ENCODE results near the gene CAVIN2.

The CAVIN2 gene

DNA sequence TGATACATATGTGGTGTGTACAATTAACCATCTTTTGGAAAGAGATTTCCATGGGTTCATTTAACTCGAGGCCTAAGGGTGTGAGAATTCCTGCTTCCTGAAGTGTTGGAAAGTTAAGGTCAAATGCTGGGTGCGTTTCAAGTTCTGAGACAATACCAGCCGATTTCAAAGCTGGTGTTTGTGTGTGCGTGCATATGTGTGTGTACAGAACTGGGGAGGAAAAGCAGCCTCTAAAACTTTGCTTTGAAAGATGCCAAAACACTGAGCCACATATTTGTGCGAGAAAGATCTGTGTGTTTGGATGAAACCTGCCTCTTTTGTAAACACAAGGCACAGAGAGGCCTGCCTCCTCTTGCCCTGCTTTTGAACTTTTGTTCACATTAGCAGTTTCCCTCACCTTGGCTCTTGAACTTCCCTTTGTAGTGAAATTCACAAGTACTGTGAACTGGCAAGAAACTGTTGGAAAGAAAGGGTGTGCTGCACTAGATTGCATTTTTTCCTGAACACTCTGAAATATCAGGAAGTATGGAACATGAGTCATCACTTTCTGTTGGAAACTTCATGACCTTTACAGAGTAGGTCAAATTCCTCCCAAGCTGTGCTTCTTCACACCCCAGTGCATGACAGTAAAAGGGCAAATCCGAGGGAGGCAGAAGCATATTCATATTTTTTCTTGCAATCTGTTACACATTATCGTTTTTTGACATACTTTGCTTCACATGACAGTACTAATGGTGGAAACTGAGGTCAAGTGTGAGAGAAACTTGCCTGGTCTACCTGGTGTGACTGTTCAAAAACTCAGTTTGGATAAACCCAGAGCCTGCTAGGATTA, 20.0 kb upstream of the CAVIN2 start:
- no peak overlapping the region for H3K9ac ChIP-seq

DNA sequence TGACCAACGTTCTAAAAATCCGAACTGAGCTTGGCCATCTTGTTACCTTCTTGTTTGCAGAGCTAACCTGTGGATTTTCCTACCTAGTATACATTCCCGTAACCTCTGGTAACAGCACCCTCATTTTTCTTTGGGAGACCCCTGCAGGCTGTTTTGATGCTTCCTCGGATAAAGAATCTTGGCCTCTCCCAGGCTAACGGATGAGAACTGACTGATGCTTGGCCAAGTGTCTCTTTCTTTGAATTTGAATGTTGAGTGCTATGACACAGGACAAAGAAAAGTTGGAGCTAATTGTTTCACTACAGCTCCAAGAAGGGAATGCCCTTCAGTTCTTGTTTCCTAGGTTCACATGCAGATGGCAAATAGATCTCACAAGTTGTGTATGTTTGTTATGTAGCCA, 19.3 kb upstream of the CAVIN2 start:
- TF ChIP-seq CTCF (IDR thresholded peaks at IDR 0.05), result no peak
- no peaks in the 10 kb centered on the region for H3K27me3 ChIP-seq (ENCODE audit: control insufficient read depth, insufficient read depth, low read length)
- H2AFZ ChIP-seq, result no peak overlapping the region
- peak overlapping the region; percentile 46 for H3K27ac ChIP-seq
- no peaks in the 10 kb centered on the region for H3K36me3 ChIP-seq (ENCODE audit: control insufficient read depth, insufficient read depth, low read length)
- no peak overlapping the region for H3K9ac ChIP-seq
- peaks cover 5% of the 10 kb centered on the region for H3K4me1 ChIP-seq
- no peak overlapping the region for H3K4me3 ChIP-seq (ENCODE audit: low read depth, low read length)
- no peak overlapping the region for H3K4me2 ChIP-seq (ENCODE audit: low read length)
- no peaks in the 10 kb centered on the region for H3K9me3 ChIP-seq (ENCODE audit: control insufficient read depth, low read length)
- H3K79me2 ChIP-seq, result no peaks in the 10 kb centered on the region

More for the DNA sequence above, 20.0 kb upstream of the CAVIN2 start:
- H3K79me2 ChIP-seq, result no peaks in the 10 kb centered on the region
- no peaks in the 10 kb centered on the region for H3K9me3 ChIP-seq (ENCODE audit: control insufficient read depth, low read length)
- peak overlapping the region; percentile 12 for H3K4me2 ChIP-seq (ENCODE audit: low read length)
- H3K27ac ChIP-seq, result peak overlapping the region; percentile 46
- H3K27me3 ChIP-seq (ENCODE audit: control insufficient read depth, insufficient read depth, low read length), result no peaks in the 10 kb centered on the region
- H3K4me1 ChIP-seq, result peaks cover 5% of the 10 kb centered on the region
- no peaks in the 10 kb centered on the region for H3K36me3 ChIP-seq (ENCODE audit: control insufficient read depth, insufficient read depth, low read length)
- no peak overlapping the region for H3K4me3 ChIP-seq (ENCODE audit: low read depth, low read length)
- peak overlapping the region; percentile 13 for H2AFZ ChIP-seq
- TF ChIP-seq CTCF (IDR thresholded peaks at IDR 0.05), result no peak

DNA sequence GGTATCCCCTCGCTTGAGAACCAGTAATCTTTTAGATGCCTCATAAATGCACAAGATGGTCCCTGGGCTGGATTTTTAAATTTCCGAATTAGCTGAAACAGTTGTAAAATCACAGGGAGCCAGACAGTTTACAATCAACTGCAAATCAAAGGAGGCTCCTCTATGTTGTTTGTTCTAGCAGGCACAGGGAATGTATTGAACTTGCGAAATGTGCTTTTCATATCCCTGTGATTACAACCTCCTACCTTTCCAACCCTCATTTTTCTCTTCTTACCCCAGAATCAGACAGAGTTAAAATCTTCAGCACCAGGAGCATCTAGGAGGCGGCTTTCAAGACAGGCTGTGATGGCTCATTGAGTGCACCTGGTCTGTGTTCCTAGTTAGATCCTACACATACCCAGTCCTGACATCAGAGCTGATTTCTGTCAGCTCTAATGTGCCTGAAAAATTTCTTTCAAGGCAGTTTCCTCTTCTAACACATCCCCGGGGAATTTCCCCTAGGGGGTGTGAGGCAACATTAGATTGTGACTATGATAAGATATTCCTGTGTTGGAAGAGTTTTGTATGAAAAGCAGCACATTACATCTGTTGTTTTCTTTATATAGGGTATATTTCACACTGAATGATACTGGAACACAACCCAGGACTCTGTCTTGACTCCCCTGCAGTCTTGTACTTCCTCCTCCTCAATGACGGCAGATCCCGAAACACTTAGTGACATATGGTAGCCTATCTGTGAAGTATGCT, 17.9 kb upstream of the CAVIN2 start:
- Histone ChIP-seq H3K9me3 (ENCODE audit: control insufficient read depth, low read length) (no peaks in the 10 kb centered on the region), H3K4me2 (ENCODE audit: low read length) (no peak overlapping the region), H3K36me3 (ENCODE audit: control insufficient read depth, insufficient read depth, low read length) (no peaks in the 10 kb centered on the region), H2AFZ (no peak overlapping the region), H3K79me2 (no peaks in the 10 kb centered on the region), H3K4me3 (ENCODE audit: low read depth, low read length) (no peak overlapping the region), H3K9ac (no peak overlapping the region), H3K4me1 (peaks cover 5% of the 10 kb centered on the region), H3K27ac (no peak overlapping the region), H3K27me3 (ENCODE audit: control insufficient read depth, insufficient read depth, low read length) (no peaks in the 10 kb centered on the region)
- TF ChIP-seq CTCF (IDR thresholded peaks at IDR 0.05), result no peak

GRCh38 chr2:191863988-191864387, 17.1 kb upstream of the CAVIN2 start:
- H2AFZ ChIP-seq, result no peak overlapping the region

More at GRCh38 chr2:191863988-191864387, 17.1 kb upstream of the CAVIN2 start:
- no peak for TF ChIP-seq CTCF (IDR thresholded peaks at IDR 0.05)
- no peaks in the 10 kb centered on the region for H3K79me2 ChIP-seq
- peaks cover 5% of the 10 kb centered on the region for H3K4me1 ChIP-seq
- no peak overlapping the region for H3K9ac ChIP-seq
- no peak overlapping the region for H3K27ac ChIP-seq
- no peak overlapping the region for H3K4me2 ChIP-seq (ENCODE audit: low read length)
- no peaks in the 10 kb centered on the region for H3K27me3 ChIP-seq (ENCODE audit: control insufficient read depth, insufficient read depth, low read length)
- H3K9me3 ChIP-seq (ENCODE audit: control insufficient read depth, low read length), result no peaks in the 10 kb centered on the region
- H3K4me3 ChIP-seq (ENCODE audit: low read depth, low read length), result no peak overlapping the region
- no peaks in the 10 kb centered on the region for H3K36me3 ChIP-seq (ENCODE audit: control insufficient read depth, insufficient read depth, low read length)

All from parathyroid adenoma (tissue), 2 donors.